Fibroblast of lung (primary cell): ENCODE data around the gene GRIA1. TPM values are rescaled to one million over a fixed set of nuclear protein-coding genes. Genes with fewer than 3 reads are reported as not detected.
A peak's percentile ranks its signal among the peaks of the same experiment; 100 is the strongest.

Experiments
- DNase-seq, 2 donors: peaks; one replicate each; pipeline versions ENCODE4 v3.0.0 to v3.0.0-alpha.2; 2010; ENCODE audit warnings: low read depth in 2 of 2
- H2AFZ ChIP-seq: 2 replicates; pipeline ENCODE4 v1.5.1; 2012; ENCODE audit warnings: low read length, control low read depth, inconsistent platforms
- H3K27ac ChIP-seq: 2 replicates; pipeline ENCODE4 v1.5.1; 2011; ENCODE audit warnings: low read length, control low read depth; ENCODE audit not compliant: insufficient read depth
- H3K27me3 ChIP-seq: 2 replicates; pipeline ENCODE4 v1.5.1; 2011; ENCODE audit warnings: mild to moderate bottlenecking, low read length; ENCODE audit not compliant: control insufficient read depth, insufficient read depth
- H3K36me3 ChIP-seq: 2 replicates; pipeline ENCODE4 v1.5.1; 2011; ENCODE audit warnings: low read length; ENCODE audit not compliant: control insufficient read depth, insufficient read depth
- H3K4me1 ChIP-seq: 2 replicates; pipeline ENCODE4 v1.5.1; 2011; ENCODE audit warnings: low read length; ENCODE audit not compliant: control insufficient read depth, insufficient read depth; ENCODE audit errors: extremely low read depth
- H3K4me2 ChIP-seq: 2 replicates; pipeline ENCODE4 v1.5.1; 2011; ENCODE audit warnings: low read length, control low read depth; ENCODE audit not compliant: insufficient read depth; ENCODE audit errors: extremely low read depth
- H3K4me3 ChIP-seq, 4 experiments: fragments of 200-600 bp in 1 of 4; sonication (generic) in 1 of 4; replicated peaks in 1 of 4; 2 replicates each; pipeline ENCODE4 v1.5.1; 2011 to 2016; ENCODE audit warnings: low read length in 4 of 4, low read depth in 3 of 4, mild to moderate bottlenecking in 3 of 4, control low read depth in 2 of 4, inconsistent platforms in 1 of 4, mixed read lengths in 1 of 4; ENCODE audit not compliant: insufficient read depth in 1 of 4; ENCODE audit errors: control extremely low read depth in 1 of 4
- H3K79me2 ChIP-seq: 2 replicates; pipeline ENCODE4 v1.5.1; 2012; ENCODE audit warnings: mild to moderate bottlenecking, low read length, inconsistent platforms; ENCODE audit not compliant: control insufficient read depth, insufficient read depth
- H3K9ac ChIP-seq: 2 replicates; pipeline ENCODE4 v1.5.1; 2011; ENCODE audit warnings: mild to moderate bottlenecking, low read length, control low read depth; ENCODE audit not compliant: insufficient read depth
- H3K9me3 ChIP-seq: 2 replicates; pipeline ENCODE4 v1.5.1; 2012; ENCODE audit warnings: low read depth, low read length; ENCODE audit not compliant: control insufficient read depth, insufficient read depth
- H4K20me1 ChIP-seq: 2 replicates; pipeline ENCODE4 v1.5.1; 2011; ENCODE audit warnings: low read length; ENCODE audit not compliant: control insufficient read depth, insufficient read depth; ENCODE audit errors: extremely low read depth
- EZH2 ChIP-seq: IDR thresholded peaks from 2 replicates; pipeline ENCODE4 v1.5.1; 2012; ENCODE audit warnings: low read length, control low read depth, mild to moderate bottlenecking; ENCODE audit errors: missing control alignments
- polyA plus RNA-seq, 2 donors: library from polyadenylated mRNA; depleted of rRNA in 1 of 2; stranded (reverse) in 1 of 2; unstranded in 1 of 2; fragments of >200 nt; gene quantifications; 2 replicates each; pipeline ENCODE4 v1.2.1, GENCODE V29; 2011 to 2012; ENCODE audit warnings: missing spikeins in 1 of 2
- total RNA-seq: library from RNA; depleted of rRNA; stranded (reverse); fragments of >200 nt; gene quantifications from 2 replicates; pipeline ENCODE4 v1.2.1, GENCODE V29; 2014
- TF ChIP-seq, protein P1 (sequence below), 2 donors: IDR thresholded peaks in 1 of 2; conservative IDR thresholded peaks in 1 of 2; 1 replicate in 1 of 2; 2 replicates in 1 of 2; pipeline ENCODE4 v1.5.1; 2011 to 2012; ENCODE audit warnings: low read length in 2 of 2, control low read depth in 1 of 2, inconsistent platforms in 1 of 2, low read depth in 1 of 2, mild to moderate bottlenecking in 1 of 2

GRIA1 gene
- total and polyA plus RNA-seq, 2 donors (not counting 1 experiment from before 2014, with no cell fraction given), result 2.0 to 4.5 TPM

DNA sequence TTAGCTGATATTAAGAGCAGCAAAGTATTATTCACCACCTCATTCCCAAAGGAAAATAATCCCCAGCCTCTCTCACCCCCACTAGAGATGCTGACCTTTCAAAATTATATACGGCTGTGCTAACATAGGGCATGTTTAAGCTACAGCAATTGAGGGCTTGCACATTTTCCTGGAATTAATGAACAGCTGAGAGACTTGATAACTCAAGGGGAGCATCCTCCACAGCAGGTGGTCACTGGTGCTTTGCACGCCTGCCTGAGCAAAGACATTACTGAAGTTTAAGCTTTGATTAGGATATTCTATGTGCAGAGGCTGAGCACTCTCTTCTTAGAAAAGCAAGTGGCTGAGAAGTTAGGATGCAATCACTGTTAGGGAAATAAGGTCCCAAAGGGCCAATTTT, 317.3 kb downstream of the GRIA1 start:
- H3K4me1 ChIP-seq, result no peaks in the 10 kb centered on the region
- no peak for TF ChIP-seq EZH2
- TF ChIP-seq, protein P1, sequence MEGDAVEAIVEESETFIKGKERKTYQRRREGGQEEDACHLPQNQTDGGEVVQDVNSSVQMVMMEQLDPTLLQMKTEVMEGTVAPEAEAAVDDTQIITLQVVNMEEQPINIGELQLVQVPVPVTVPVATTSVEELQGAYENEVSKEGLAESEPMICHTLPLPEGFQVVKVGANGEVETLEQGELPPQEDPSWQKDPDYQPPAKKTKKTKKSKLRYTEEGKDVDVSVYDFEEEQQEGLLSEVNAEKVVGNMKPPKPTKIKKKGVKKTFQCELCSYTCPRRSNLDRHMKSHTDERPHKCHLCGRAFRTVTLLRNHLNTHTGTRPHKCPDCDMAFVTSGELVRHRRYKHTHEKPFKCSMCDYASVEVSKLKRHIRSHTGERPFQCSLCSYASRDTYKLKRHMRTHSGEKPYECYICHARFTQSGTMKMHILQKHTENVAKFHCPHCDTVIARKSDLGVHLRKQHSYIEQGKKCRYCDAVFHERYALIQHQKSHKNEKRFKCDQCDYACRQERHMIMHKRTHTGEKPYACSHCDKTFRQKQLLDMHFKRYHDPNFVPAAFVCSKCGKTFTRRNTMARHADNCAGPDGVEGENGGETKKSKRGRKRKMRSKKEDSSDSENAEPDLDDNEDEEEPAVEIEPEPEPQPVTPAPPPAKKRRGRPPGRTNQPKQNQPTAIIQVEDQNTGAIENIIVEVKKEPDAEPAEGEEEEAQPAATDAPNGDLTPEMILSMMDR (conservative IDR thresholded peaks at IDR 0.05 in 1 of 2, IDR thresholded peaks at IDR 0.05 in 1 of 2; ENCODE audit: low read depth in 1 of 2, low read length in 2 of 2), result no peak
- H2AFZ ChIP-seq, result no peak overlapping the region
- no peaks in the 10 kb centered on the region for H4K20me1 ChIP-seq
- no peaks in the 10 kb centered on the region for H3K36me3 ChIP-seq
- H3K27ac ChIP-seq, result no peak overlapping the region
- H3K4me2 ChIP-seq, result no peak overlapping the region
- no peaks in the 10 kb centered on the region for H3K27me3 ChIP-seq
- H3K79me2 ChIP-seq, result no peaks in the 10 kb centered on the region
- no peak overlapping the region for H3K4me3 ChIP-seq
- no peak overlapping the region for H3K9ac ChIP-seq
- DNase-seq, result no peak
- H3K9me3 ChIP-seq, result no peaks in the 10 kb centered on the region

DNA sequence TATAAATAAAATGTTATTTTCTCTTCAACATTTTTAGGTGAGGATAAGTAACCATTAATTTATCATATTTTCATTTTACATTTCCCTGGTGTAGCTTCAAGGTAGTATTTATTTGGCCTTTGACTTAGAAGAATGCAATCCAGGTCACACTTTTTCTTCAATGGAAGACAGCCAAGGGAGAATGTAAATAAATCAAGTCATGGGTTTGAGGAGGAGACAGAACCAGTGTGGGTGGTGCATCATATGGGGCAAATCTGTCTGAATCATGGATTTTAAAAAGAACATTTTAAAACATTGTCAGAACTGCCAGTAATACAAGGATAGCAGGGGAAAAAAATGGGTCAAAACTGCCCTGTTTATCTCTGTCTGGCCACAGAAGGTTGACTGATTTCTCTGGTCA, 318.7 kb downstream of the GRIA1 start:
- H3K9me3 ChIP-seq, result no peaks in the 10 kb centered on the region
- no peaks in the 10 kb centered on the region for H3K36me3 ChIP-seq
- H3K79me2 ChIP-seq, result no peaks in the 10 kb centered on the region
- no peak for DNase-seq
- H3K27me3 ChIP-seq, result no peaks in the 10 kb centered on the region
- no peak overlapping the region for H3K4me3 ChIP-seq
- H3K27ac ChIP-seq, result no peak overlapping the region
- no peak overlapping the region for H2AFZ ChIP-seq
- H3K4me1 ChIP-seq, result no peaks in the 10 kb centered on the region
- H4K20me1 ChIP-seq, result no peaks in the 10 kb centered on the region
- H3K4me2 ChIP-seq, result no peak overlapping the region
- TF ChIP-seq EZH2, result no peak
- TF ChIP-seq, protein P1 (conservative IDR thresholded peaks at IDR 0.05 in 1 of 2, IDR thresholded peaks at IDR 0.05 in 1 of 2; ENCODE audit: low read depth in 1 of 2, low read length in 2 of 2), result no peak
- no peak overlapping the region for H3K9ac ChIP-seq

DNA sequence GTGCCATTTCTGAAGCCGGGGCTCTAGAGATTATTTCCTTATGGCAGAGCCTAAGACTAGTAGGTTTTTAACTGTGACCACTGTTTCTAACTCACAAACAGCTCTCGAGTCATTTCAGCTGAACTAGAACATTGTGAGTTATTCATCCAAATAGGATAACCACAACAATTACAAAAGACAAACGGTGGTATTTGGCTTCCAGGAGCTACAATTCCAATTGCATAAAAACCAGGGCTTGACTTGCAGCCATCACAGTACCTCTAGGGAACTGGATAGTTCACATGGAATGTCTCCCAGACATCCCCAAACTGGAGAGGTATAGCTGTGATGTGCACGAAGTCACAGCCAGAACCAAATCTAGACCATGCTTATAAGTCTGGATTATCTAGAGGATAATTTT, 323.4 kb downstream of the GRIA1 start:
- TF ChIP-seq EZH2, result no peak
- TF ChIP-seq, protein P1 (conservative IDR thresholded peaks at IDR 0.05 in 1 of 2, IDR thresholded peaks at IDR 0.05 in 1 of 2; ENCODE audit: low read depth in 1 of 2, low read length in 2 of 2), result no peak
- peak in 1 of 2 donors; percentile 5 for DNase-seq
- Histone ChIP-seq H4K20me1 (no peaks in the 10 kb centered on the region), H3K4me2 (no peak overlapping the region), H3K36me3 (no peaks in the 10 kb centered on the region), H3K9ac (no peak overlapping the region), H3K27ac (no peak overlapping the region), H3K4me1 (no peaks in the 10 kb centered on the region), H3K27me3 (no peaks in the 10 kb centered on the region), H3K79me2 (no peaks in the 10 kb centered on the region), H2AFZ (no peak overlapping the region), H3K4me3 (no peak overlapping the region), H3K9me3 (no peaks in the 10 kb centered on the region)
